Activated naive CD4-positive, alpha-beta T cell treated with anti-CD3 and anti-CD28 coated beads, Interleukin-2, amount 50 U/mL, for 72 hours (primary cell): ENCODE measurements around the gene TOMM6. TPM values are rescaled to one million over a fixed set of nuclear protein-coding genes. Genes with fewer than 3 reads are reported as not detected.

ENCODE experiments used
- ATAC-seq, 2 donors: fragments of 150-1000 bp; cut with Tn5 transposase; 2 replicates each; pipeline ENCODE4 v1.10.0; 2021; ENCODE audit warnings: mild to moderate bottlenecking in 2 of 2, moderate library complexity in 2 of 2
- DNase-seq, 2 donors: peaks; one replicate each; pipeline ENCODE4 v3.0.0; 2021 to 2022; ENCODE audit warnings: low spot score in 2 of 2
- H3K27ac Mint-ChIP-seq, 2 donors: one replicate each; pipeline ENCODE4 v1.8.0; 2022; ENCODE audit warnings: mild to moderate bottlenecking in 2 of 2, mixed read lengths in 2 of 2
- H3K36me3 Mint-ChIP-seq, 2 donors: one replicate each; pipeline ENCODE4 v1.8.0; 2022; ENCODE audit warnings: mixed read lengths in 2 of 2
- H3K9me3 Mint-ChIP-seq, 2 donors: one replicate each; pipeline ENCODE4 v1.8.0; 2022; ENCODE audit warnings: mixed read lengths in 2 of 2
- total RNA-seq, 2 donors: library from RNA; stranded (reverse); gene quantifications; one replicate each; pipeline ENCODE4 v1.2.3, GENCODE V29; 2022

Gene TOMM6
- total RNA-seq, 2 donors from 2014 or later = 182 to 301 TPM

DNA sequence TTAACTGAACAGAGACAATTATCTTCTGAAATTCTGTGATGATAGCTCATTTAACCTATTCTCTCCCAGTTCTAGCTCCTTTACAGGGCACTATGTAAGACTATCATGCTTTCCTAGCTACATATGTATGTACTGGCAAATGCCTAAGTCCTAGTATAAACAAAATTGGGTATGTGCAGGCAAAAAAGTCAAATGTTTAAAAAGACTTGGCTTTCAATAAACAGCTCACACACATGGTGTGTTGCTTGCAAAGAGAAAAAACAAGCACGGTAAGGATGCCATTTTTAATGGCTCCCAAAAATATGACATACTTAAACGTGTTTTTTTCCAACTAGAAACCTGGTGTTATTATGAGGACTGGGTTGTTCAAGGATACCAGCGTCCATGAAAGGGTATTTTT, 44.8 kb downstream of the TOMM6 start:
- Mint-ChIP-seq H3K36me3 (no peaks in the 10 kb centered on the region), H3K27ac (no peak overlapping the region), H3K9me3 (no peaks in the 10 kb centered on the region)

GRCh38 chr6:41836022-41836659, 48.6 kb downstream of the TOMM6 start:
- no peak for DNase-seq
- no peak for ATAC-seq
- no peaks in the 10 kb centered on the region for H3K9me3 Mint-ChIP-seq
- no peaks in the 10 kb centered on the region for H3K36me3 Mint-ChIP-seq
- H3K27ac Mint-ChIP-seq = no peak overlapping the region

More for the DNA sequence above, 44.8 kb downstream of the TOMM6 start:
- ATAC-seq (no peak), DNase-seq (no peak)

- DNase-seq (no peak), ATAC-seq (no peak)
- Mint-ChIP-seq H3K36me3 (no peaks in the 10 kb centered on the region), H3K9me3 (no peaks in the 10 kb centered on the region), H3K27ac (no peak overlapping the region)
Measured at GRCh38 chr6:41836660-41837052, 49.2 kb downstream of the TOMM6 start.

Other genes with a start within 250 kb of the TOMM6 start
- 10 to 100 TPM in 1 of 2 donors, 1 to 10 TPM in 1; 3.7 to 17.4 TPM for gene FOXP4, start 241.3 kb upstream of the TOMM6 start, total RNA-seq
- not detected for gene MDFI, start 149.2 kb upstream of the TOMM6 start, total RNA-seq
- 10 to 100 TPM in 1 of 2 donors, 1 to 10 TPM in 1; 3.0 to 14.4 TPM for gene TFEB, start 52.1 kb upstream of the TOMM6 start, total RNA-seq
- not detected for gene PGC, start 40.3 kb upstream of the TOMM6 start, total RNA-seq
- 1 to 10 TPM; 3.1 to 5.2 TPM for gene FRS3, start 7.8 kb upstream of the TOMM6 start, total RNA-seq
- gene PRICKLE4, start 6.9 kb upstream of the TOMM6 start, total RNA-seq = under 1 TPM in 1 of 2 donors, not detected in 1; 0.60 TPM
- 10 to 100 TPM in 1 of 2 donors, 1 to 10 TPM in 1; 8.3 to 16.7 TPM for gene USP49, start 107.7 kb downstream of the TOMM6 start, total RNA-seq
- 10 to 100 TPM; 18.5 to 24.2 TPM for gene MED20, start 133.4 kb downstream of the TOMM6 start, total RNA-seq
- gene BYSL, start 133.8 kb downstream of the TOMM6 start, total RNA-seq = 10 to 100 TPM; 38.1 to 47.6 TPM
- gene CCND3, start 154.1 kb downstream of the TOMM6 start, total RNA-seq = 100 to 1,000 TPM; 610 to 723 TPM